Measurements from ENCODE around the gene SYNGR1.
"Not testable (repeated sequence)": the region's sequence is repeated elsewhere in the genome, so short reads cannot be mapped to it uniquely, and the experiment has no call there.

SYNGR1 gene

GRCh38 chr22:39356464-39356863 is 6.7 kb downstream of the SYNGR1 start:
- H3K18ac ChIP-seq (ENCODE audit: low read length) = no peak overlapping the region
- H2BK12ac ChIP-seq (ENCODE audit: low read length) = no peak overlapping the region
- no CpG with 5 or more reads among the region's 5 CpGs for WGBS (ENCODE audit: extremely low coverage, insufficient coverage, insufficient read length)
- peaks cover 19 to 24% of the 10 kb centered on the region in 2 experiments for H3K4me1 ChIP-seq (ENCODE audit: control insufficient read depth in 1 of 2, insufficient read depth in 2 of 2, low read length in 2 of 2)
- H3K23ac ChIP-seq (ENCODE audit: low read length) = no peak overlapping the region
- no peak overlapping the region for H4K8ac ChIP-seq (ENCODE audit: low read depth, low read length)
- H3K27me3 ChIP-seq (ENCODE audit: insufficient read depth, low read length) = no peaks in the 10 kb centered on the region
- DNase-seq = no peak
- peaks cover 2% of the 10 kb centered on the region for H3K9me3 ChIP-seq (ENCODE audit: insufficient read depth, low read depth, low read length)
- H3K79me2 ChIP-seq (ENCODE audit: control insufficient read depth, insufficient read depth, low read length, poor library complexity) = no peaks in the 10 kb centered on the region
- H3K4me3 ChIP-seq (ENCODE audit: low read depth, low read length) = no peak overlapping the region
- H2AFZ ChIP-seq (ENCODE audit: insufficient read depth, low read length, poor library complexity) = no peak overlapping the region
- no peak overlapping the region for H2AK5ac ChIP-seq (ENCODE audit: low read length)
- H2BK5ac ChIP-seq (ENCODE audit: low read depth, low read length, poor library complexity) = no peak overlapping the region
- H4K12ac ChIP-seq (ENCODE audit: low read depth, low read length) = no peak overlapping the region
- H3K4ac ChIP-seq (ENCODE audit: low read depth, low read length) = no peak overlapping the region
- no peak overlapping the region for H2BK120ac ChIP-seq (ENCODE audit: insufficient read depth, low read length, poor library complexity)
- peaks cover 9% of the 10 kb centered on the region for H3K79me1 ChIP-seq (ENCODE audit: low read length)
- no peak overlapping the region for H3K4me2 ChIP-seq (ENCODE audit: low read length)
- no peak overlapping the region for H3K27ac ChIP-seq (ENCODE audit: low read depth, low read length)
- H3K9ac ChIP-seq (ENCODE audit: low read length) = no peak overlapping the region
- H3K36me3 ChIP-seq (ENCODE audit: control insufficient read depth in 1 of 2, insufficient read depth in 2 of 2, low read length in 2 of 2) = no peaks in the 10 kb centered on the region
- H3K14ac ChIP-seq (ENCODE audit: low read length) = no peak overlapping the region
- no peak overlapping the region for H4K91ac ChIP-seq (ENCODE audit: low read depth, low read length)

GRCh38 chr22:39357110-39358108 is 7.6 kb downstream of the SYNGR1 start:
- not testable (repeated sequence) for H2BK5ac ChIP-seq (ENCODE audit: low read depth, low read length, poor library complexity); H3K27ac ChIP-seq (ENCODE audit: low read depth, low read length); H2BK12ac ChIP-seq (ENCODE audit: low read length); H2AFZ ChIP-seq (ENCODE audit: insufficient read depth, low read length, poor library complexity); H3K14ac ChIP-seq (ENCODE audit: low read length); H4K91ac ChIP-seq (ENCODE audit: low read depth, low read length); H3K27me3 ChIP-seq (ENCODE audit: insufficient read depth, low read length); H3K79me1 ChIP-seq (ENCODE audit: low read length); H3K18ac ChIP-seq (ENCODE audit: low read length); DNase-seq; H2AK5ac ChIP-seq (ENCODE audit: low read length); H3K9me3 ChIP-seq (ENCODE audit: insufficient read depth, low read depth, low read length); H4K8ac ChIP-seq (ENCODE audit: low read depth, low read length); H3K4me3 ChIP-seq (ENCODE audit: low read depth, low read length); H3K9ac ChIP-seq (ENCODE audit: low read length); H3K79me2 ChIP-seq (ENCODE audit: control insufficient read depth, insufficient read depth, low read length, poor library complexity); H2BK120ac ChIP-seq (ENCODE audit: insufficient read depth, low read length, poor library complexity); H3K4me2 ChIP-seq (ENCODE audit: low read length); H4K12ac ChIP-seq (ENCODE audit: low read depth, low read length); H3K4ac ChIP-seq (ENCODE audit: low read depth, low read length); H3K23ac ChIP-seq (ENCODE audit: low read length); H3K36me3 ChIP-seq (ENCODE audit: control insufficient read depth in 1 of 2, insufficient read depth in 2 of 2, low read length in 2 of 2)
- no CpG with 5 or more reads among the region's 53 CpGs for WGBS (ENCODE audit: extremely low coverage, insufficient coverage, insufficient read length)
- peaks cover 22 to 24% of the 10 kb centered on the region in 2 experiments for H3K4me1 ChIP-seq (ENCODE audit: control insufficient read depth in 1 of 2, insufficient read depth in 2 of 2, low read length in 2 of 2)

GRCh38 chr22:39358197-39358596 is 8.4 kb downstream of the SYNGR1 start:
- not testable (repeated sequence) for H2AK5ac ChIP-seq (ENCODE audit: low read length); H3K36me3 ChIP-seq (ENCODE audit: control insufficient read depth in 1 of 2, insufficient read depth in 2 of 2, low read length in 2 of 2); H2BK120ac ChIP-seq (ENCODE audit: insufficient read depth, low read length, poor library complexity); H4K91ac ChIP-seq (ENCODE audit: low read depth, low read length); H4K12ac ChIP-seq (ENCODE audit: low read depth, low read length); H3K79me2 ChIP-seq (ENCODE audit: control insufficient read depth, insufficient read depth, low read length, poor library complexity); H3K4ac ChIP-seq (ENCODE audit: low read depth, low read length); H3K4me2 ChIP-seq (ENCODE audit: low read length); H2BK12ac ChIP-seq (ENCODE audit: low read length); H3K4me3 ChIP-seq (ENCODE audit: low read depth, low read length); H4K8ac ChIP-seq (ENCODE audit: low read depth, low read length); H3K79me1 ChIP-seq (ENCODE audit: low read length); DNase-seq; H3K27me3 ChIP-seq (ENCODE audit: insufficient read depth, low read length); H3K9ac ChIP-seq (ENCODE audit: low read length); H3K27ac ChIP-seq (ENCODE audit: low read depth, low read length); H3K18ac ChIP-seq (ENCODE audit: low read length); H2AFZ ChIP-seq (ENCODE audit: insufficient read depth, low read length, poor library complexity); H3K9me3 ChIP-seq (ENCODE audit: insufficient read depth, low read depth, low read length); H3K14ac ChIP-seq (ENCODE audit: low read length); H2BK5ac ChIP-seq (ENCODE audit: low read depth, low read length, poor library complexity); H3K23ac ChIP-seq (ENCODE audit: low read length)
- WGBS (ENCODE audit: extremely low coverage, insufficient coverage, insufficient read length) = no CpG with 5 or more reads among the region's 17 CpGs
- H3K4me1 ChIP-seq (ENCODE audit: control insufficient read depth in 1 of 2, insufficient read depth in 2 of 2, low read length in 2 of 2) = peaks cover 29 to 30% of the 10 kb centered on the region in 2 experiments

GRCh38 chr22:39359659-39360195 is 9.9 kb downstream of the SYNGR1 start:
- Histone ChIP-seq H2BK12ac (ENCODE audit: low read length) (no peak overlapping the region), H2AFZ (ENCODE audit: insufficient read depth, low read length, poor library complexity) (no peak overlapping the region), H3K4ac (ENCODE audit: low read depth, low read length) (no peak overlapping the region), H3K36me3 (ENCODE audit: control insufficient read depth in 1 of 2, insufficient read depth in 2 of 2, low read length in 2 of 2) (no peaks in the 10 kb centered on the region), H2AK5ac (ENCODE audit: low read length) (no peak overlapping the region), H4K12ac (ENCODE audit: low read depth, low read length) (no peak overlapping the region), H3K27me3 (ENCODE audit: insufficient read depth, low read length) (no peaks in the 10 kb centered on the region), H3K27ac (ENCODE audit: low read depth, low read length) (no peak overlapping the region), H3K79me2 (ENCODE audit: control insufficient read depth, insufficient read depth, low read length, poor library complexity) (no peaks in the 10 kb centered on the region), H3K23ac (ENCODE audit: low read length) (no peak overlapping the region), H4K91ac (ENCODE audit: low read depth, low read length) (no peak overlapping the region), H2BK120ac (ENCODE audit: insufficient read depth, low read length, poor library complexity) (no peak overlapping the region), H3K14ac (ENCODE audit: low read length) (no peak overlapping the region), H2BK5ac (ENCODE audit: low read depth, low read length, poor library complexity) (no peak overlapping the region), H3K4me2 (ENCODE audit: low read length) (no peak overlapping the region), H3K4me3 (ENCODE audit: low read depth, low read length) (peak overlapping the region; percentile 31), H4K8ac (ENCODE audit: low read depth, low read length) (no peak overlapping the region), H3K18ac (ENCODE audit: low read length) (no peak overlapping the region), H3K79me1 (ENCODE audit: low read length) (peaks cover 8% of the 10 kb centered on the region), H3K9me3 (ENCODE audit: insufficient read depth, low read depth, low read length) (peaks cover 2% of the 10 kb centered on the region), H3K9ac (ENCODE audit: low read length) (peak overlapping the region; percentile 4), H3K4me1 (ENCODE audit: control insufficient read depth in 1 of 2, insufficient read depth in 2 of 2, low read length in 2 of 2) (peaks cover 31 to 36% of the 10 kb centered on the region in 2 experiments)
- no CpG with 5 or more reads among the region's 9 CpGs for WGBS (ENCODE audit: extremely low coverage, insufficient coverage, insufficient read length)
- DNase-seq = no peak

Measured in trophoblast cell (in vitro differentiated cells and primary cell).